CD4-positive, alpha-beta T cell treated with Interleukin-15 for 4 hours (primary cell): ENCODE measurements around the gene UMOD.
"Not testable (repeated sequence)": the region's sequence is repeated elsewhere in the genome, so short reads cannot be mapped to it uniquely, and the experiment has no call there.

Experiments used
- DNase-seq: peaks from one replicate; pipeline ENCODE4 v3.0.0-alpha.2; 2020; ENCODE audit warnings: low spot score

Gene UMOD

DNA sequence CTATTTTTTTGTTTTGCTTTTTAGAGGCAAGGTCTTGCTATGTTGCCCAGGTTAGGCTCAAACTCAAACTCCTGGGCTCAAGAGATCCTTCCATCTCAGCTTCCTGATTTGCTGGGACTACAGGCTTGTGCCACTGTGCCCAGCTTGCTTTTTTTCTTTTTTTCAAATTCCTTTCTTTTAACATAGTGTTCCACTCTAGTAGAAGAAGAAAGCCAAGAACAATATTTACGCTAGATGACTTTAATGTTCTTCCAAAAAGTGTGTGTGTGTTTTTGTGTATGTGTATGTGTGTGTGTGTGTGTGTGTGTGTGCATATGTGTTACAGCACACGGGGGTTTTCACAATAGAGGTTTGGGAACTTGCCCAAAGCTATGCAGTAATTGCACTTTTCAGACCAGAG lies 10.7 kb upstream of the UMOD start:
- no peak for DNase-seq

DNA sequence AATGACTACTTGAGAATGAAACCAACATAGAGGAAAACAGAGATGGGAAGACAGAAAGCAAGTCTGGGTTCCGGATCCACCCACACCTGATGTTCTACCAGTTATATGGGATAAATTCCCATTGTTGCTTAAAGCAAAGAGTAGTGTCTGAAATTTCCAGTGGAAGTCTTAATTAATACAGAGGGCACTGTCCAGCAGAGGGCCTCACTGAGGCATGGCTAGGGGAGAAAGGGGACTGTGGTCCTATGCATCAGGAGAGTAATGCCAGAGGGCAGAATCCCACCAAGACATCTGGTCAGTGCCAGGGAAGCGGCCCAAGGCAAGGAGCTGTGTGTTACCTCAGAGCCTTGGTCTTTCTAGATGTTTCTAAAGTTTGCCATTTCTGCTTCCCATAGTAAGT lies 7.5 kb upstream of the UMOD start:
- no peak for DNase-seq

DNA sequence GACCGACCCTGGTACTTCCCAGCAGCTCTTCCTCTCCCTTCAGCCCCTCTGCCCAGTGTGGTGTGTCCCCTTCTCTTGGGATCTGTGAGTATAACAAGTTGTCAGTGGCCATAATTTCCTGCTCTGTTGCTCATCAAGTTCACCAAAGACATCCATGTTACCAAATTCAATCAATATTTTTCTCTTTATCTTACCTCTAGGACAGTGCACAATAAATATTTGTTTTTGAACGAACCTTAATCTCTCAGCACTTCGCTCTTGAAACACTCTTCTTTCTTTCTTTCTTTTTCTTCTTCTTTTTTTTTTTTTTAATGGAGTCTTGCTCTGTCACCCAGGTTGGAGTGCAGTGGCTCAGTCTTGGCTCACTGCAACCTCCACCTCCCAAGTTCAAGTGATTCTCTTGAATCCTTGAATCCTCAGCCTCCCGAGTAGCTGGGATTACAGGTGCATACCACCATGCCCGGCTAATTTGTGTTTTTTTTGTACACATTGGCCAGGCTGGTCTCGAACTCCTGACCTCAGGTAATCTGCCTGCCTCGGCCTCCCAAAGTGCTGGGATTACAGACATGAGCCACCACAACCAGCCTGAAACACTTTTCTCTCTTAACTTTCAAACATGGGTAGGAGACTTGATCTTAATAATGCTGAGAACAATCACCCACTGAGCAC lies 2.7 kb upstream of the UMOD start:
- no peak for DNase-seq

GRCh38 chr16:20353379-20353778 lies 864 bp upstream of the UMOD start:
- no peak for DNase-seq

DNA sequence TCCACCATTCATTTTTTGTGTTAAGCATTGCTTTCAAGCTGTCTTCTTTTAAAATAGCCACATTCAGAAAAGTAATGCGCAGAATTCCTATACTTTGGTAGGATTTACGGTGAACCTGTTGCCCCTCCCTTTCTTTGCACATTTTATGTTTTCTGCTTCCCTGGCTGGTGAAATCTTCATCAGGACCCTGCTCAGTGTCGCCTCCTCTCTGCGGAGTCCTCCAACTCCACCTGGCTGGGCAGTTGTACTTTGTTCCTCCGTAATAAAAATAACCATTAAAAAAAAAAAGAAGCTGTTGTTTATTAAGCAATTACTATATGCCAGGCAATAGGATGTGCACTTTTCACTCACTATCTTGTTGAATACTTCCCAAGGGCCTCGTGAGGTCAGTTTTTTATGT lies 2.9 kb downstream of the UMOD start:
- DNase-seq, result no peak

DNA sequence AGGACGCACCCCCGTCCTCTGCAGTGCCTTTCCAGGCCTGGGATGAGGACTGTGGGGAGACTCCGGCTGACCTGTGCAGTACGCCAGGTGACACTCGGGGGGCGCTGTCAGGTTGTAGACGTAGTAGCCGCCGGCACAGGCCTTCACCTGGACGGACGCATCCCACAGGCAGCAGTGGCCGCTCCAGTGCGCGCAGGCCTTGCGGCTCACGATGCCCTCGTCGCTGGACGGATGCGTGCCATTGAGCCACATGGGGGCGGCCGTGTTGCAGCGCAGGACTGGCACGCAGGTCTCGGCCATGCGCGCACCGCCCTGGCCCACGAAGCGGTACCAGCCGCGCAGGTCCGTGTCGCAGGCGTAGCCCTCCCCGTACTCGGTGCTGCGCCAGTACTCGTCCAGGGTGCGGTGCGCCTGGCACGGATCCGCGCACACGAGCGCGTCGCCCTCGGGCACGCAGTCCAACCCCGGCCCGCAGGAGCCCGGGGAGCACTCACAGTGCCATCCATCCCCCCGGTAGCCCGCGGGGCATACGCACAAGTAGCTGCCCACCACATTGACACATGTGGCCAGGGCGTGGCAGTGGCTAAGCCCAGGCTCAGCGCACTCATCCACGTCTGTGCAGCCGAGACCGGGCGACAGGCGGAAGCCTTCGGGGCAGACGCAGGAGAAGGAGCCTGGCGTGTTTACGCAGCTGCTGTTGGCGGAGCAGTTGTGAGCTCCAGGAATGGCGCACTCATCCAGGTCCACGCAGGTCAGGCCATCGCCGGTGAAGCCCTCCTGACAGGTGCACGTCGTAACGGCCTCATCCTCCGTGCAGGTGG lies 3.9 kb downstream of the UMOD start:
- DNase-seq, result no peak

DNA sequence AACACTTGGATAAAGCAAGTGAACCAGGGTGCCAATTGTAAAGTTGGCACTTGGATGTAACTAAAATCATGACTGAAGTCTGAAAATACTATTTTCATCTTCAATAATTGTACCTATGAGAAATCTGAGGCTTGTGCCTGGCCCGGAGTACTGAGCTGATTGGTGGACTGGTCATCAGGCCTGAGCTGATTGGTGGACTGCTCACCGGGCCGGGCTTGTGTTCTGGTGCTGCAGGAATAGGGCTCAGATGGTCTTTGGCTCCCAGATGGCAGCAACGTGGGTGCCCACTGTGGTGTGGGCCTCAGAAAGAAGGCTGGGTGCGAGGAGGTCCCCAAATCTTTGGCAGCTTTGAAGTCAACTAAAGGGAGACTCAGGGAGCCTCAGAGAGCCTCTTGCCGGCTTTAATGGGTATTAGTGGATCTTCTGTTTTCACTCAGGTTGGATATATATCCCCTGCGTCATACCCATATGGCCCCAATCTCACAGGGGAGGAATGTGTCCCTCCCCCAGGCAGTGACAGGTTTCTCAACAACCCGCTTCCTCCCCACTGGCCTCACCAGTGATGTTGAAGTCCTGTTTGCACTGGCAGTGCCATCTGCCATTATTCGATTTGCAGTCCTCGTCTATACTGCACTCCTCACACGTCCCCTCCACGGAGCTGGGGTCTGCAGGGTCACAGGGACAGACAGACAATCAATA lies 4.7 kb downstream of the UMOD start:
- DNase-seq, result no peak

DNA sequence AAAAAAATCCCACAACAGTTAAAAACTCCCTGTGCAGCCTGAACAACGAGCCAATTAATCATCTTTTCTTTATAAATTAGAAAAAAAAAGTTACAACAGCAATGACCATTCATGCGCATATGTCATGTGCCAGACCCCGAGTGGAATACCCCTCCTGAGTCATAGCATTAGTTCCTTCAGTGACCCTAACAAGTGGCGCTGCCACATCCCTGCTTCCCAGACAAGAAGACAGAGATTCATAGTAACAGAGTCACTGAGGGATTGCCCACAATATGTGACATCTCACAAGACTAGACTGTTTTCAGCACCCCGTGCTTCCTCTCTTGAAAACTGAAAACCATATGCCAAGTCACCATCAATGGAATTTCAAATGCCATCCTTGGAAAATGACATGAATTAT lies 7.9 kb downstream of the UMOD start:
- DNase-seq, result no peak

- DNase-seq, result no peak
These were observed 12.8 kb downstream of the UMOD start for GRCh38 chr16:20339744-20340143.

DNA sequence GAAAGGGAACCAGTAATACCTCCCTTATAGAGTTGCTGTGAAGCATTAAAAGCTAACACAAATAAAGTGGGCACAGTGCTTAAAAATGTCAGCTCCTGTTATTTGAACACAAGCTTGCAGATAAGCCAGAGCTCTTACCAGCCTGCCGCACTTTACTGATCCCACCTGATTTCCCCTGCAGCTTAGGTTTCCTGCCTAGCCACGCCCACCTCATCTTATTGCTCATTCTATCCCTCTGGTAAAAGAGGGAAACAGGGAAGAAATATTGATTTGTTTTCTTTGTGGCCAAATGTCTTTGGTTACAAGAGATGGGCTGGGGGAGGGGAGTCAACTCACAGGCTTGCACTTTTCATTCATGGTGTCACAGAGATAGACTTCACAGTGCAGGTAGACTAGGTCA lies 15.6 kb downstream of the UMOD start:
- DNase-seq, result no peak

GRCh38 chr16:20334396-20334795 lies 18.1 kb downstream of the UMOD start:
- no peak for DNase-seq

DNA sequence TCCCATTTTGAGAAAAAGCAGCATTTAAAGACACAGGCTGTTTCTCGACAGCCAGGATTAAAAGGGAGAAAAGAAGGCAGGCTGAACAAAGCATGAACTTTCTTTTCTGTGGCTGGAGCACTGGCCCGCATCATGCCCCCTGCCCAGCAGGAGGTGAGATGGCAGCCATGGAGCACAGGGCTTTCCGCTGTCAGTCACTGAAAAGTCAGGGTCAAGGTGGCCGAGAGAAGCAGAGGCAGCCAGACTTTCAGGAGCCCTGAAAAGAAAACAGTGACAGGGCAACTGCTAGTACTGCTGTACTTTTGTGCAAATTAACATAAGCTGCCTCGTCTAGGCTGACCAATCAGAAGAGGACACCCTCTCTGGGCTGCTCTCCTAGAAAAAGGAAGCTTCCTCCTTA lies 19.4 kb downstream of the UMOD start:
- DNase-seq, result no peak

- DNase-seq, result no peak
These were observed 20.1 kb downstream of the UMOD start for GRCh38 chr16:20332411-20332810.

- no peak for DNase-seq
These were observed 20.9 kb downstream of the UMOD start for GRCh38 chr16:20331635-20332034.

- no peak for DNase-seq
These were observed 22.9 kb downstream of the UMOD start for GRCh38 chr16:20329392-20330138.

DNA sequence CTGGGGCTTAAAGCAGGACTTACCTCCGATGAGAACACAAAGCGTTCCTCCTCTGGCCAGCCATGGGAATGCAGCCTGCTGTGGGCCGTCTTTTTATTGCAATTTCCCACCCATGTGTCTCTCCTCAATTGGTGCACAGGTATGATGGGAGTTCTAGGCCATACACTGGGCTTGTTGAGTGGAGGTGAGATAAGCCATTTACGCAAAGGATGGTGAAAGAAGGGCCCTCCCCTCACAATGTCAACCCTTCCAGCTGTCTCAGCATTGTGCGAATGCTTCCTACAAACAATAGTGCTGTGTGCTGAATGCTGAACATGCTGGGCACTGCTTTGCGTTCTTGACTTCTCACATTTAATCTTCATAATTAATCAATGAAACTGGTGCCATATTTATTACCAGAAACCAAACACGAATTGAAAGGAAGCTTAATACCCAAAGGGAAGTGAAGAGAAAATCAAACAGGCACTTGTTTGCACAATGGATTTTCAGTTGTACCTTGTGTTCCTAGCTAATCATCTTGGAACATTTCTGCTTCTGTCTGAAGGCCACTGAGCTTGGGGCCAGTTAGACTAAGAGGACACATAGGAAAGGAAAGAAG lies 25.0 kb downstream of the UMOD start, which contains the start of gene GP2:
Gene GP2, minus strand, starts transcription at position 70 of the 598 bp plus-strand sequence. CDS start 1,082 bp downstream, outside the sequence.
- no peak for DNase-seq

- DNase-seq, result no peak
These were observed 26.2 kb downstream of the UMOD start for GRCh38 chr16:20326321-20326720.

- DNase-seq, result no peak
These were observed 27.5 kb downstream of the UMOD start for GRCh38 chr16:20325005-20325404.

DNA sequence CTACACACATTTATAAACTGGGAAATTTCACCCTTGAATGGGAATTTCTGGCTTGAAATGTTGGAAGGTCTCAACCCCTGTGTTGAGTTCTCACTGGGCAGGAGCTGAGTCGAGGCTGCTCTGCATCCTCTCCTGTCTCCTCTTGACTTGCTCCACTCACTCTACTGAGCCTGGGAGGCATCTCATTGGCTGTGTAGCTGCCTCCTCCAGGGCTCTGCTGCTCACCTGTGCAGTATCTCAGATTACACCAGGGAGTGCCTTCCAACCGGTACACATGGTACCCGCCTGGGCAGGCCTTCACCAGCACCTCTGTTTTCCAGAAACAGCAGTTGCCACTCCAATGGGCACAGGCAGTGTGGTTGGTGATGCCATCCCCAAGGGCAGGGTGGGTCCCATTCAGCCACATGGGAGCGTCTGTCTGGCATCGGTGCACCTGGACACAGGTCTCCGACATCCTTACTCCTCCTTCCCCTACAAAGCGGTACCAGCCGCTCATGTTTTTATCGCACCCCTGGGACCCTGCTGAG lies 28.9 kb downstream of the UMOD start:
- DNase-seq, result no peak

- DNase-seq, result no peak
These were observed 29.8 kb downstream of the UMOD start for GRCh38 chr16:20322696-20323095.

- no peak for DNase-seq
These were observed 30.8 kb downstream of the UMOD start for GRCh38 chr16:20321671-20322070.

- DNase-seq, result not testable (repeated sequence)
These were observed 31.5 kb downstream of the UMOD start for GRCh38 chr16:20321051-20321450.
